IPS-15b (cell line): ENCODE results near the gene SUCLG2.

ENCODE experiments used
- H3K27me3 ChIP-seq: one replicate; pipeline ENCODE4 v1.6.1; 2013; ENCODE audit warnings: low read length; ENCODE audit not compliant: control insufficient read depth, insufficient read depth
- H3K36me3 ChIP-seq: one replicate; pipeline ENCODE4 v1.6.1; 2013; ENCODE audit warnings: low read length; ENCODE audit not compliant: control insufficient read depth, insufficient read depth
- H3K4me1 ChIP-seq: one replicate; pipeline ENCODE4 v1.6.1; 2013; ENCODE audit warnings: mild to moderate bottlenecking, low read length; ENCODE audit not compliant: control insufficient read depth, insufficient read depth
- H3K4me3 ChIP-seq: one replicate; pipeline ENCODE4 v1.5.1; 2013; ENCODE audit warnings: low read depth, low read length
- H3K9ac ChIP-seq: one replicate; pipeline ENCODE4 v1.6.1; 2013; ENCODE audit warnings: low read depth, mild to moderate bottlenecking, low read length
- H3K9me3 ChIP-seq: one replicate; pipeline ENCODE4 v1.6.1; 2013; ENCODE audit warnings: mild to moderate bottlenecking, low read length; ENCODE audit not compliant: control insufficient read depth, insufficient read depth

SUCLG2 gene

GRCh38 chr3:67401921-67402320 lies 252.5 kb downstream of the SUCLG2 start:
- Histone ChIP-seq H3K27me3 (no peaks in the 10 kb centered on the region), H3K4me3 (no peak overlapping the region), H3K9ac (no peak overlapping the region), H3K9me3 (no peaks in the 10 kb centered on the region), H3K4me1 (no peaks in the 10 kb centered on the region), H3K36me3 (no peaks in the 10 kb centered on the region)

DNA sequence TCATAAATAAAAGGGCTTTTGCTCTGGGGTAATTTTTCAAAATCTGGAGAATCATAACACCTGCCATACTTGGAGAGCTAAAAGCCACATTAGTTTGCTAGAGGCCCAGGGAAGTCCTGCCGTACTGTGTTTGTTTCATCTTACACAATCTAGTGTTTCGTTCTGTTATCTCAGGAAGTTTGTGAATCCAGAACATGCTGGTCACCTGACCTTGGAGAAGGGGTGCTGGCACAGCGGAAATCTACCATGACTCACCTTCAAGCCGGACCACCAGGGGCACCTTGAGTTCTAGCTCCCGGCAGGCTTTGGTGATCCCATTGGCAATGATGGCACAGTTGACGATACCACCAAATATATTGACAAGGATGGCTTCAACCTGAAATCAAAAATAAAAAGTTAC lies 253.9 kb downstream of the SUCLG2 start:
- no peak overlapping the region for H3K9ac ChIP-seq
- no peaks in the 10 kb centered on the region for H3K9me3 ChIP-seq
- H3K4me1 ChIP-seq: no peaks in the 10 kb centered on the region
- H3K36me3 ChIP-seq: no peaks in the 10 kb centered on the region
- H3K27me3 ChIP-seq: no peaks in the 10 kb centered on the region
- no peak overlapping the region for H3K4me3 ChIP-seq

DNA sequence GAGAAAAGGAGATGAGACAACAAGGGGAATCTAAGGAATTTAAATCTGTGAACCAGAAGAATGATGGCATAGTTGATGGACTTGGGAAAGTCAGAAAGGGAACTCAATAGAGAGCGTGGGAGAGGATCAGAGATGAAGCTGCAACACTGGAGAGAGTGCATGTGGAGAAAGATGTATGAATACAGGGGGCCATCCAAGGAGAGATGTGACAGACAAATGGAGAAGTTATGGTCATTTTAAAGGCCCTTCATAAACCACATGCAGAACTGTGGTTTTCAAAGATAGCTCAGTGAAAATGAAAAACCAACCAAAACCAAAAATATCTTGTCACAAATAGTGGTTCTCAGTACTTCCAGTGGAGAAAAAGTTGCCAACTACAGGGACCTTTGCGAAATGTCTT lies 265.2 kb downstream of the SUCLG2 start:
- peaks cover 5% of the 10 kb centered on the region for H3K9me3 ChIP-seq
- H3K9ac ChIP-seq: no peak overlapping the region
- H3K36me3 ChIP-seq: no peaks in the 10 kb centered on the region
- no peak overlapping the region for H3K4me3 ChIP-seq
- no peaks in the 10 kb centered on the region for H3K27me3 ChIP-seq
- peaks cover 4% of the 10 kb centered on the region for H3K4me1 ChIP-seq

DNA sequence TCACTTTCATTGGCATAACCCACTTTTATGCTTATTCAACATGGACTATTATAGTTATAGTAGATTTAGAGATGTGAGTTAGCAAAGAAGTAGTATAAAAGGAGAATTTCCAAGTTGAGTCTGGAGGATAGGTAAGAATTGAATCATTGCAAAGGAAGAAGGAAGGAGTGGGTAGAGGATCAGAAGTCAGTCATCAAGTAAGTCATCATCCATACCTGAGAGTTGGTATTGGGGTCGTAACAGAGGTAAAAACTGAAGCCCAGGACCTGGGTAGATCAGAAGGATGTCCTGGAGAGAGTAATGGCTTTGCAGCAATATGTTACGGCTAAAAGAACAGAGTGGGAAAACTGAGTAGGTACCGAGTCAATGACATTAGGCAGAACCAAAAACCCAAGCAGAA lies 265.7 kb downstream of the SUCLG2 start:
- no peak overlapping the region for H3K9ac ChIP-seq
- H3K9me3 ChIP-seq: peaks cover 5% of the 10 kb centered on the region
- no peaks in the 10 kb centered on the region for H3K36me3 ChIP-seq
- H3K4me1 ChIP-seq: peaks cover 4% of the 10 kb centered on the region
- H3K4me3 ChIP-seq: no peak overlapping the region
- no peaks in the 10 kb centered on the region for H3K27me3 ChIP-seq

- H3K36me3 ChIP-seq: no peaks in the 10 kb centered on the region
- peaks cover 4% of the 10 kb centered on the region for H3K4me1 ChIP-seq
- no peak overlapping the region for H3K9ac ChIP-seq
- no peaks in the 10 kb centered on the region for H3K9me3 ChIP-seq
- H3K27me3 ChIP-seq: no peaks in the 10 kb centered on the region
- H3K4me3 ChIP-seq: no peak overlapping the region
Observed at GRCh38 chr3:67386451-67386850, 268.0 kb downstream of the SUCLG2 start.

DNA sequence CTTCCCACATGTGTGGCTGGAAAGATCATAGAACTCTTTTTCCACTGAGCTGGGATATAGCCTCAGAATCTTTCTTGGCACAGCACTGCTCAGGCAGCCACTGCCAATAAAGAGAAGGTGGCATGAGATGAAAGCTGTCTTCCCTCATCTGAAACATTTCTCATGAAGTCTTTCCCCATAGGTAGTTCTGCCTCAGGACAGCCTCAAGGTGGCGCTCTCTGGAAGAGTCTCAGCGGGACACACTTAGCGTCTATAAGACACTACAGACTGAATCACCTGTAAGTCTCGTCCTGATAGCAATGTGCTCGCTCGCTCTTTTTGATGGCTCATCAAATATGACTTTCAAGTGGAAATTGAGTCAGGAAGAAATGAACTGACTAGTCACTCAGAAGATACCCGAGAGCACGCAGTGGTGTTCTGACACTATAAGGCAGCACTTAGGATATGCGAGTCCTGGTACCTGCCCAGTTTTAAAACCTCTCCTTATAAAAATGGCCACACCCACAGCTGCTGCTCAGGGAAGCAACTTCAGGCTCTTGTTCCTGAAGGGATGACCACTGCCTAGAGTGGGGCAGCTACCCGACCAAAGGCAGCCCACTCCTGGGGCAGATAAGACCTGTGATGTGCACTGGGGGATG lies 269.5 kb downstream of the SUCLG2 start:
- Histone ChIP-seq H3K27me3 (no peaks in the 10 kb centered on the region), H3K9me3 (no peaks in the 10 kb centered on the region), H3K9ac (no peak overlapping the region), H3K36me3 (no peaks in the 10 kb centered on the region), H3K4me1 (peaks cover 4% of the 10 kb centered on the region), H3K4me3 (peak overlapping the region; percentile 32)

GRCh38 chr3:67384016-67384415 lies 270.4 kb downstream of the SUCLG2 start:
- Histone ChIP-seq H3K27me3 (no peaks in the 10 kb centered on the region), H3K4me1 (peaks cover 4% of the 10 kb centered on the region), H3K4me3 (no peak overlapping the region), H3K9ac (no peak overlapping the region), H3K9me3 (no peaks in the 10 kb centered on the region), H3K36me3 (no peaks in the 10 kb centered on the region)

DNA sequence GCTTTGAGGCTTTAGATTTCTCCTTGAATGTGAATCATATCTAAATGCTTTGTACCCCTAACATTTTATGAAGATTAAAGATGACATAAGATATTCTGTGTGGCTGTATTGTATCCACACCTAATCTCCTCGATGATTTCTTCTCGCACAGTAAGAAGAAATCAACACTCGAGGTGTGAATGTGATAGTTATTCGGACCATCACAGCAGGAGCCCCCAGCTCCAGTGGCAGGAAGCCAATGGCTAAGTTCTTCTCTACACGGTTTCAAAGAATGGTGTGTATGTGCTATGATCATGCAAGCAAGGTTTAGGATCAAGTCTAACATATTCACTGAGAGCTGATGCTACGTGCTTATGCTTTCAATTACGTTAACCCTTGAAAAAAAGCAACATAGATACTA lies 271.0 kb downstream of the SUCLG2 start:
- Histone ChIP-seq H3K4me1 (peaks cover 4% of the 10 kb centered on the region), H3K4me3 (no peak overlapping the region), H3K27me3 (no peaks in the 10 kb centered on the region), H3K9ac (no peak overlapping the region), H3K9me3 (no peaks in the 10 kb centered on the region), H3K36me3 (no peaks in the 10 kb centered on the region)

GRCh38 chr3:67382536-67382935 lies 271.9 kb downstream of the SUCLG2 start:
- no peak overlapping the region for H3K9ac ChIP-seq
- peaks cover 4% of the 10 kb centered on the region for H3K4me1 ChIP-seq
- H3K4me3 ChIP-seq: no peak overlapping the region
- no peaks in the 10 kb centered on the region for H3K9me3 ChIP-seq
- H3K36me3 ChIP-seq: no peaks in the 10 kb centered on the region
- no peaks in the 10 kb centered on the region for H3K27me3 ChIP-seq

GRCh38 chr3:67381667-67382272 lies 272.6 kb downstream of the SUCLG2 start:
- Histone ChIP-seq H3K4me3 (no peak overlapping the region), H3K36me3 (no peaks in the 10 kb centered on the region)

GRCh38 chr3:67380118-67380517 lies 274.3 kb downstream of the SUCLG2 start:
- peaks cover 3% of the 10 kb centered on the region for H3K4me1 ChIP-seq

More at GRCh38 chr3:67381667-67382272, 272.6 kb downstream of the SUCLG2 start:
- Histone ChIP-seq H3K27me3 (no peaks in the 10 kb centered on the region), H3K9me3 (no peaks in the 10 kb centered on the region), H3K4me1 (peaks cover 4% of the 10 kb centered on the region), H3K9ac (no peak overlapping the region)

DNA sequence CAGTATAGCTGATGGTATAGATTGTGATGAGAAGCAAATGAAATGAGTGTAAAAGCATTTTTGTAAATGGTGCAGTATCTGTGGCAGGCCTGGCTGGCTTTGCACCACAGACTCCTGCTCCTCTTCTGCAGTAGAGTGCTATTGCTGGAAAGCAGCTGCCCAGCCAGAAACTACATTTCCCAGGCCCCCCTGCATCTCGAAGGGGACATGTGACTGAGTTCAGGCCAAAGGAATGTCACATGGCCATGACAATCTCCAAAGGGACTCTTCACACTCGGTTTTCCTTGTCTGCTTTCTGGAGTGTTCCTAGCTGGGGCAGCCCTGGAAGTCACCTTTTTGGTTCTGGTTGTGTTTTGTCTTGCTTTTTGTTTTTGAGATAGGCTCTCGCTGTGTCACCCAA lies 277.1 kb downstream of the SUCLG2 start:
- Histone ChIP-seq H3K4me3 (no peak overlapping the region), H3K4me1 (no peaks in the 10 kb centered on the region), H3K36me3 (no peaks in the 10 kb centered on the region), H3K9ac (no peak overlapping the region), H3K27me3 (no peaks in the 10 kb centered on the region), H3K9me3 (no peaks in the 10 kb centered on the region)

More at GRCh38 chr3:67380118-67380517, 274.3 kb downstream of the SUCLG2 start:
- H3K36me3 ChIP-seq: no peaks in the 10 kb centered on the region
- no peaks in the 10 kb centered on the region for H3K9me3 ChIP-seq
- no peak overlapping the region for H3K4me3 ChIP-seq
- H3K27me3 ChIP-seq: no peaks in the 10 kb centered on the region
- no peak overlapping the region for H3K9ac ChIP-seq
